GM12875 (cell line): ENCODE measurements around the gene NTN3.

Experiments used
- H3K4me3 ChIP-seq: one replicate; pipeline ENCODE4 v1.5.1; 2011; ENCODE audit warnings: low read depth, low read length, control low read depth
- TF ChIP-seq, protein P1 (sequence below): IDR thresholded peaks from 2 replicates; pipeline ENCODE4 v1.5.1; 2011; ENCODE audit warnings: low read depth, mild to moderate bottlenecking, control low read depth, inconsistent platforms, low read length, moderate library complexity, borderline replicate concordance; ENCODE audit not compliant: insufficient read depth

The NTN3 gene

DNA sequence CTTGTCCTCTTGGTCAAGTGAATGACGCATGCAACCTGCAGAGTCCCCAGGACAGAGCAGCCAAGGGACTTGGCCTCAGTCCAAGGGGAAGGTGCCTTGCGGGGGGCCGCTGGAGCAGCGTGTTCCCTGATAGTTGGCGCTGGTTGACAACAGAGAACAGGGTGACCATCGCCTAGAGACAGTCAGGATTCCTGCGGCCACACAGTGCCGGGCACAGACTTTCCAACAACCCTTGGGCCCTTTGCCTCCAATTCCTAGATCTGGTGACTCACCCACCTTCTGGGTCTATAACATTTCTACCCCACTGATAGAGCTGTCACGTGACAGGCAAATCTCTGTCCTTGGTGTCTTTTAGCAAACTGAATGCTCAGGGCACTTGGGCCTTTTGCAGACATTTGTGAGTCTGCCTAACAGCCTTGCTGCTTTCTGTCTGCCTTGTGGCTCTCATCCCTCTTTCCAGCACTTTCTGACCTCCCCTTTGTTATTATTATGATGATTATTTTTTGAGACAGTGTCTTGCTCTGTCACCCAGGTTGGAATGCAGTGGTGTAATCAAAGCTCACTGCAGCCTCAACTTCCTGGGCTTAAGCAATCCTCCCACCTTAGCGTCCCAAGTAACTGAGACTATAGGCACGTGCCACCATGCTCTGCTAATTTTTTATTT is 23.0 kb upstream of the NTN3 start:
- H3K4me3 ChIP-seq: no peak overlapping the region
- TF ChIP-seq, protein P1, sequence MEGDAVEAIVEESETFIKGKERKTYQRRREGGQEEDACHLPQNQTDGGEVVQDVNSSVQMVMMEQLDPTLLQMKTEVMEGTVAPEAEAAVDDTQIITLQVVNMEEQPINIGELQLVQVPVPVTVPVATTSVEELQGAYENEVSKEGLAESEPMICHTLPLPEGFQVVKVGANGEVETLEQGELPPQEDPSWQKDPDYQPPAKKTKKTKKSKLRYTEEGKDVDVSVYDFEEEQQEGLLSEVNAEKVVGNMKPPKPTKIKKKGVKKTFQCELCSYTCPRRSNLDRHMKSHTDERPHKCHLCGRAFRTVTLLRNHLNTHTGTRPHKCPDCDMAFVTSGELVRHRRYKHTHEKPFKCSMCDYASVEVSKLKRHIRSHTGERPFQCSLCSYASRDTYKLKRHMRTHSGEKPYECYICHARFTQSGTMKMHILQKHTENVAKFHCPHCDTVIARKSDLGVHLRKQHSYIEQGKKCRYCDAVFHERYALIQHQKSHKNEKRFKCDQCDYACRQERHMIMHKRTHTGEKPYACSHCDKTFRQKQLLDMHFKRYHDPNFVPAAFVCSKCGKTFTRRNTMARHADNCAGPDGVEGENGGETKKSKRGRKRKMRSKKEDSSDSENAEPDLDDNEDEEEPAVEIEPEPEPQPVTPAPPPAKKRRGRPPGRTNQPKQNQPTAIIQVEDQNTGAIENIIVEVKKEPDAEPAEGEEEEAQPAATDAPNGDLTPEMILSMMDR: no peak

DNA sequence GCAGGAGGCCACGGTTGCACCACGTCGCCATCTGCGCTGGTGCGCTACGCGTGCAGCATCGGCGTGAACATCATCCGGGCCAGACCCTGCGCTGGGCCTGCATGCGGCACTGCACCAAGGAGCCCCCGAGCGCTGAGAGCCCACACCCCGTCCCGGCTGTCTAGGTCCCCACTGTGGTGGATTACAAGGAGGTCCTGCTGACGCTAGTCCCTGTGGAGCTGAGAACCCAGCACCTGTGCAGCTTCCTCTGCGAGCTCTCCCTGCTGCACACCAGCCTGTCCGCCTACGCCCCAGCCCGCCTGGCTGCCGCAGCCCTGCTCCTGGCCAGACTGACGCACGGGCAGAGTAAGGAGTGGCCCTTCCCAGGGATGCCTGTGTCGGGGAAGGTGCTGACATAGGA is 22.0 kb upstream of the NTN3 start:
- TF ChIP-seq, protein P1: no peak

GRCh38 chr16:2450535-2450934 is 20.6 kb upstream of the NTN3 start:
- TF ChIP-seq, protein P1: no peak
- H3K4me3 ChIP-seq: no peak overlapping the region

More for the DNA sequence above, 22.0 kb upstream of the NTN3 start:
- no peak overlapping the region for H3K4me3 ChIP-seq

DNA sequence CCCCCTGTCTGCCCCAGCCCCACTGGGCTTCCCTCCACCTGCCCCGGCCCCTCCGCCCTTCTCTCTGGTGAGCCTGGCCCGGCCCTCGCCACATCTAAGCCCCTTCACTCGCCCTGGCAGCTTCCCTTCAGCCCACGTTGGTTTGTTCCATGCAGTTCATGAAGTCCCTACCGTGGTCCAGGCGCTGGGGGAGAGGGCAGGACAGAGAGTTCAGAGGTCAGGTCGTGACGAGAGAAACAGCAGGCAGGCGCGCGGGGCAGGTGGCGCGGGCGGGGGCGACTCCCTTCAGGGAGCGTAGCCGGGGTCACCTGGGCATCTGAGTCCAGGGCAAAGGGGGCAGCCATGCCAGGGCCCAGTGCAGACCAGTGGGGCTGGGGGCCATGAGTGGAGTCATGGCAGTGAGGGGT is 20.1 kb upstream of the NTN3 start:
- TF ChIP-seq, protein P1: no peak
- H3K4me3 ChIP-seq: no peak overlapping the region

GRCh38 chr16:2451851-2452320 is 19.2 kb upstream of the NTN3 start:
- no peak overlapping the region for H3K4me3 ChIP-seq
- TF ChIP-seq, protein P1: no peak

DNA sequence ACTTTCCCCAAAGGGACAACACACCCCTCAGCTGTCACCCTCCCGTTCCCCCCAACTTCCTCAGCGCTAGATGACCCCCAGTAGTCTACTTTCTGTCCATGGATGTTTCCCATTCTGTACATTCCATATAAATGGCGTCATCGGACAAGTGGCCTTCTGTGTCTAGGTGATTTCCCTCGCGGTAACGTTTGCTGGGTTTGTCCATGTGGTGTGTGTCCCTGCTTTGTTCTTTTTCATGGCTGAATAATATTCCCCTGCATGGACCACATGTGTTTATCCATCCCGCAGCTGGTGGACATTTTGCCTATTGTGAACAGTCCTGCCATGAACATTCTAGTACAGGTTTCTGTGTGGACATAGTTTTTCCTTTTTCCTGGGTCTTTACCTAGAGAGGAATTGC is 18.4 kb upstream of the NTN3 start:
- TF ChIP-seq, protein P1: no peak
- no peak overlapping the region for H3K4me3 ChIP-seq
